Epithelial cell of prostate (primary cell): ENCODE data around the gene SEMA4A.
A peak's percentile ranks its signal among the peaks of the same experiment; 100 is the strongest.
"Not testable (repeated sequence)": the region's sequence is repeated elsewhere in the genome, so short reads cannot be mapped to it uniquely, and the experiment has no call there.

Experiments
- DNase-seq: peaks from one replicate; pipeline ENCODE4 v3.0.0-alpha.2; 2011; ENCODE audit warnings: low read depth, low spot score
- H3K27ac ChIP-seq: fragments of 450-650 bp; 2 replicates; pipeline ENCODE4 v1.5.1; 2017; ENCODE audit warnings: mild to moderate bottlenecking

The SEMA4A gene

GRCh38 chr1:156118177-156118868 lies 35.1 kb upstream of the SEMA4A start:
- no peak for DNase-seq
- H3K27ac ChIP-seq: peak overlapping the region; percentile 99

DNA sequence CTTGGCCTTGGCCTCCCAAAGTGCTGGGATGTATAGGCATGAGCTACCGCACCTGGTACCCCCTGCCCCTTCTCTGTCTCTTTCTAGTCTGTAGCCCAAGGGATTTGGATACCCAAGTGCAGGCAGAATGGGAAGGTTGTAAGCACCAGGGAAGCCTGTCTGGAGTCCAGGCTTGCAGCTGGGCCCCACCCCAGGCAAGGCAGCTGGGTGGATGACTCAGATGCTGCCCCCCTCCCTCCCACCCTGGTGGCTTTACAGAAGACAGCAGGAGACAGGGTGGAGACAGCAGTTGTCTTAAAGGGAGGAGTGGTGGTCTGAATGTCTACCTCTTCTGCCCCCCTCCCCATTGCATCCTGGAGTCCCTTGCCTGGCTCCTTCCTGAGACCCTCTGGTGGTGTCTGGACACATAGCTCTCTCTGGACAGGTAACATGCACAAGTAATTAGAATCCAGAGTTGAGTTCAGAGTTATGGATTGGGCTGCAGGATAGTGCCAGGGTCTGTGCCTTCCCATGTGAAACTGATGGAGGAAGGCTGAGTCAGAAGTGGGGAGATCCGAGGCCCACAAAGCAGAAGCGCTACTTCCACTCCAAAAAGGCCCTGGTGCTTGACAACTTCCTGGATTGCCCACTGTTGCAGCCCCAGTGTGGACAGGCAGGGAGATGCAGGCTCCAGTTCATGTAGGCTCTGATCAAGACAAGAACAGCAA lies 33.7 kb upstream of the SEMA4A start:
- no peak for DNase-seq
- peak overlapping the region; percentile 99 for H3K27ac ChIP-seq

DNA sequence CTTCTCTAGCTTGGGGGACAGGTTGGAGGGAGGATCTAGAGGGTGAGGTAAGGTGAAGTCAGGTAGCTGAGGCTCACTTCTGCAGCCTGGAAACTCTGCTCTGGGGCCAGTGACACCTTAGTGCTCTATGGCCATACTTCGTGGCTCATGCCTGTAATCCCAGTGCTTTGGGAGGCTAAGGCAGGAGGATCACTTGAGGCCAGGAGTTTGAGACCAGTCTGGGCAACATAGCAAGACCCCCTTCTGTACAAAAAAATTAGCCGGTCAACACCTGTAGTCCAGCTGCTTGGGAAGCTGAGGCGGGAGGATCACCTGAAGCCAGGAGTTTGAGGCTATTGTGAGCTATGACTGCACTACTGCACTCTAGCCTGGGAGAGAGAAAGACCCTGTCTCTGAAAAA lies 33.1 kb upstream of the SEMA4A start:
- H3K27ac ChIP-seq: peak overlapping the region; percentile 99
- no peak for DNase-seq

DNA sequence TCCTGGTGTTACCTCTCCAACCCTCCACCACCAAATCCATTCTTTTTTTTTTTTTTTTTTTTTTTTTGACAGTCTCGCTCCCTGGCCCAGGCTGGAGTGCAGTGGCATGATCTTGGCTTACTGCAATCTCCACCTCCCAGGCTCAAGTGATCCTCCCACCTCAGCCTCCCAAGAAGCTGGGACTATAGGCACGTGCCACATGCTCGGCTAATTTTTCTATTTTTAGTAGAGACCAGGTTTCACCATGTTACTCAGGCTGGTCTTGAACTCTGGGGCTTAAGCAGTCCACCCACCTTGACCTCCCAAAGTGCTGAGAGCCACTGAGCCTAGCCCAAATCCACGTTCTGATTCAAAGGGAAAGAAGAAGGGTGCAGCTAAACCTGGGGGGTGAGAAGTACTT lies 32.4 kb upstream of the SEMA4A start:
- not testable (repeated sequence) for DNase-seq

DNA sequence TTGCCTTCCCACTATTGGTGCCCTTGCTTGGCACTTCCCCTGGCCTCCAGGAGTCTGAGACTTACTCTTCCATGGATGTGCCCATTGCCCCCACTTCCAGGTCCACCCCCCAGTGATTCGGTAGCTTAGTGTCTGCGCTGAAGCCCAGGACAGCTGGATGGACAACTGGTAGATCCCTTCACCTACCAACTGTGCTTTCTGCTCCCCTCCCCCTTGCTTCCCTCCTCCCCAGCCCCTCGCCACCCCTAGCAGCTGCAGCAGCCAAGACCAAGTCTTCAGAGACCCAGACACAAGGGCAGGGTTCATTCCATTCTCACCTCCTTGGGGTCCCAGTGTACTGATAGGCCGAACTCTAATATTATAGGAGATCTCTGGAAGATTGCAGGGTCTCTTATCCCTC lies 31.9 kb upstream of the SEMA4A start:
- H3K27ac ChIP-seq: peak overlapping the region; percentile 99
- no peak for DNase-seq

More for the DNA sequence above, 32.4 kb upstream of the SEMA4A start:
- H3K27ac ChIP-seq: peak overlapping the region; percentile 99

DNA sequence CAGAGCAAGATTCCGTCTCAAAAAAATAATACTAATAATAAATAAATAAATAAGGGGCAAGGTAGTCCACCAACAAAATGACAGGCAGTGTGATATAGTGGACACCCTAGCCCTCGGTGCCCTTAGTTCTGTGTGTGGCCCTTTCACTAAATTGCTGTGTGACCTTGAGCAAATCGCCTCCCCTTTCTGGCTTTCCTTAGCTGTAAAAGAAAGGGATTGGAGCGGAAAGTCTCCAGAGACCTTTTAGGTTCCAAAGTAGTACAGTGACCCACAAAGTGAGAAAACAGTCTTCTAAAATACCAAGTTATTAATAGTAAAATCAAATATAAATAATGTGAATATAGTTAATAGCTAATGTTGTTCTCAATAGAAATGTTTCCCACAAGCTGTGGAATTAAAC lies 31.3 kb upstream of the SEMA4A start:
- DNase-seq: no peak
- peak overlapping the region; percentile 99 for H3K27ac ChIP-seq

- DNase-seq: no peak
- H3K27ac ChIP-seq: peak overlapping the region; percentile 99
Observed at GRCh38 chr1:156122519-156123355, 30.6 kb upstream of the SEMA4A start.

DNA sequence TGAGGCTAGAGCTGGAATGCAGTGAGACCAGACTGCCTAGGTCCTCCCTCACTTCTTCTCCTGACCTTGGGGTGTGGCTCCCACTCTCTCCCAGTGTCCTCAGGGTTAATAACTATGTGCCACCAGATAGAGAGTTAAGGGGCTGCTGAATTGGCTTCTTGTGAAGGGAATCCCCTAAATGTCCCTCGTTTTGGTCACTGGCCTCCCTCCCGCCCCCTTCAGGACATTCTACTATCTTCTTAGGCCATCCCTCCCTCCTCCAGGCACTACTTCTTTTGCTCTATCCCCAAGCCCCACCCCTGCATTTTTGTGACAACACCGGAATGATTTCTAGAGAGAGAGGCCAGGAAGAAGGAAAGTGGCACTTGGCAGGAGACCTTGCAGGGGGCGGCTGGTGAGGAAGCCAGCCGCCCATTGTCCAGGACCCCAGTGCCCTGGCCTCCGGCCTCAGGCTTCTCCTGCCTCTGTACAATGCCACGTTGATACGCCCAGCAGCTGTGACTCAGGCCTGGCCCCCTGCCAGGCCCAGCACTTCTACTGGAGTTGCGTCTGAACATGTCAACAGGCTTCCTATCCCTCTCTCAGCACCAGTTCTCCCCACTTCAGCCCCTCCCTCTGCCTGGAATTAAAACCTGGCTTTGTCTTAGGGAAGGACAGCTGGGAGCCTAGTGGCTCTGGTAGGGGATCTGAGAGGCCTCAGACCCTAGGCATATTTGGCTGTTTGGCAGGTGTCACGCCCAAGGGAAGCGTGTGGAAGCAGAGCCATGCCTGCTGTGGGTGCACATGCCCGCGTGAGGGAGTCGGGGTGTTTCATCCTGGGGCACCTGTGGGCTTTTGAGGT lies 29.8 kb upstream of the SEMA4A start:
- peak; percentile 90 for DNase-seq
- peak overlapping the region; percentile 99 for H3K27ac ChIP-seq

DNA sequence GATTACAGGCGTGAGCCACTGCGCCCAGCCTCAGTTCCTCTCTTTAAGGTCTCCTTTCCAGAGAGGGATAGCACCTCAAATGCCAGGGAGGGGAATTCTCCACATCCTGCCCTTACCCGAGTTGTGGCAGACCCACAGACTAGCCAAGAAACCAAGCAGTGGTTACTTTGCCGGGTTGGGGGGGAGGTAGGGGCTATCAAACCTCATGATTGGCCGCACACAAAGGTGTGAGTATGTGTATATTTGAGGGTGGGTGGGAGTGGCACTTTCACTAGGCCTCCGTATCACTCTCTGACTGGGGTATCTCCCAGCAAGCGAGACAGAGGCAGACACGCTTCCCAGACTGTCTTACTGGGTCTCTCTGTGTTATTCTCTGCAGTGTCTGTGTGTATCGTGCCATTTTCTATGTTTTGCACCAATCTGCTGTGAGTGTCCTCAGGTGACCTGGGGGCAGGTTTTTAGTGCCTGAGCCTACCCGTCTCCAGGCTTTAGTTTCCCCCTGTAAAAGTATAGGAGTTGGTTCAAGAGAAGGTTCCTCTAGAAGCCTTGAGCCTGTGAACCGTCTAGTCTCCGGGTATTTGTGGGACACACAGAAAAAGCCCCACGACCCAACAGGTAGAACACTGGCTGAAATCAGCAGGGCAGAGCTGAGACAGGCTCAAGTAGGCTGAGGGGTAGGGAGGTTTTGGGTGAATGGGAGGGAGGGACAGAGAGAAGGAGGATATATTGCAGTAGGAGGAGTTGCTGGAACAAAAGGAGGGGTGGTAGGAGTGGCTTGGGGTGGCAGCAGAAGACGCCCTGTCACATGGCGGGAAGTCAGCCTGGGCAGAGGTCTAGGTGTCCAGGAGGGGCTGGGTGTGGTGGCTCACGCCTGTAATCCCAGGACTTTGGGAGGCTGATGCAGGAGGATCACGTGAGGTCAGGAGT lies 28.6 kb upstream of the SEMA4A start:
- no peak for DNase-seq
- H3K27ac ChIP-seq: peak overlapping the region; percentile 99

GRCh38 chr1:156125544-156125943 lies 27.8 kb upstream of the SEMA4A start:
- DNase-seq: not testable (repeated sequence)
- peak overlapping the region; percentile 99 for H3K27ac ChIP-seq

DNA sequence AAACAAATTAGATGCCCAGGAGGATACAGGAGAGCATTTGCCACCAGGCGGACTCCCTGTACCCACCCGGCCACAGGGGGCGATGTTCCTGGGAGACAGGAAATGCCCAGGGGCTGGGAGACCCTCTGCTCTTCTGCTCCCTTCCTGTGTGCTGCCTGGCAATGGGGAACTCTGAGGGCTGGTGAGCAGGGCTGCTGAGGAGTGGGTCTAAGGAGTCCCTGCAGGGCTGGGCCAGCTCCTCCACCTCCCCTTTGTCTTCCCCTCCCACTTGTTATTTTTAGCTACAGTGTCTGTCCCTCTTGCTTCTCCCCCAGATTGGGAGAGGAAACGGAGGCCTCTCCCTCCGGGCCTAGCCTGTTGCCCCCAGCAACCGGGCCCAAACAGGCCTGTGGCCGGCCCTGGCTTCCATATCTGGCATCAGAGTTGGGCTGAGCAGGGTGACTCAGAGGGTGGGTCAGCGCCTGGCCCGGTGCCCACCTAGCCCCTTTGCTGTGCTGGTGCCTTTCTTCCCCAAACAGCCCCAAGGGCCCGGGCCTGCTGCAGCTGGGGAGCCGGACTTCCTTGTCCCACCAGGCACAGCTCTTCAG lies 27.2 kb upstream of the SEMA4A start:
- DNase-seq: peak; percentile 54
- H3K27ac ChIP-seq: peak overlapping the region; percentile 99

- no peak for DNase-seq
- H3K27ac ChIP-seq: peak overlapping the region; percentile 99
Observed at GRCh38 chr1:156126630-156127534, 26.5 kb upstream of the SEMA4A start.

DNA sequence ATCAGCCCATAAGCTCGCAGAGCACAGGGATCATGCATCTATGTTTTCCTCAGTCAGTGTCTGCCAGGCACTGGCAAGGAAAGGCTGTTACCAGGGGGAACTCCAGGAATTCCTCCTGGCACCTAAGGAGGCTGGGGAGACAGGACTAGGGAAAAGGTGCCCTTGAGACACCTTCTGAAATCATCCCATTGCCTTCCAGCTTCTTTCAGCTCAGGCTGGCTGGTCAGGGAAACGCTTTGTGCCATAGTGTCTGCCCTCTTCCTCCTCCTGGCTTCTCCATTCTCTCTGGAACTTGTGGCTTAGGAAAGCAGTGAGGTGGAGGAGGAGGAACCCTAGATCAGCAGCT lies 25.1 kb upstream of the SEMA4A start:
- peak overlapping the region; percentile 99 for H3K27ac ChIP-seq

DNA sequence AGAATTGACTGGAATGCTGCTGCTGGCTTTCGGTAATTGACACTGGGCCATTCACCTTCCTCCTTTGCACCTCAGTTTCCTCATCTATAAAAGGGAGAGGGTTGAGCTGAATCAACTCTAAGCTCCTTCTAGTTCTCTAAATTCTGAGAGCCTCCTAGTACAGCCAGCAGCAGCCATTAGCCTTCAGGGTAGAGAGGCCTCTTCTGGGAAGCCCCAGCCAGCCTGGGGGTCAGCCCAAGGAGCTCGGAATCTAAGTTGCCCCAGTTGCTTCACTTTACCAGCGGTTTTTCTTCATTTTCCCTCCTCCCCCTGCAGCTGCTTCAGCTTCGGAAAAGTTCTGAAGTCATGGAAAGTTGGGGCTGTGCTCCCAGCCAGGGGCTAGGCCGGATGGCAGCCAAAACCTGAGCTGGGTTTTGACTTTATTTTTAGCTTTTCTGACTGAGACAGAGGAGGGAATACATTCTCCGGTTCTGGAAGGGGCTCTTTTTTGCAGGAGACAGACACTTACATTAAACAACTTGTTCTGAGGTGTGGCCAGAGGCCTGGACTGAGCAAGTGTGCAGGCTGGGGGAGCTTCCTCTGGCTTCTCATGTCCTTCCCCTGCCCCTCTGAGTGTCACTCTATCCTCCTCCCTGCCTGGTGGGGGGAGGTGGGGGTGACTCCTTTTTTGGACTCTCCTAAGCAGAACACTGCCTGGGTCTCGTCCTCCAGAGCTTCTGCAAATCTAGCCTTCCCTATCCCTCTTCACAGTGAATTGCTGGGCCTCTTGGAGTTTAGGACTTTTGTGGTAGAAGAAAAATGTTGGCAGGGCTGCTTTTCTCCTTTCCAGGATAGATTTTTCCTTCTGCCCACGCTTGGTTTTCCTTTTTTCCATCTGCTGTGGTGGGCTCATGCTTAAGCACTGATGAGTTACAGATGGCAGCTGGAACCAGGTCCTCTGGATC lies 24.5 kb upstream of the SEMA4A start:
- H3K27ac ChIP-seq: peak overlapping the region; percentile 99
- no peak for DNase-seq

More for the DNA sequence above, 25.1 kb upstream of the SEMA4A start:
- no peak for DNase-seq

DNA sequence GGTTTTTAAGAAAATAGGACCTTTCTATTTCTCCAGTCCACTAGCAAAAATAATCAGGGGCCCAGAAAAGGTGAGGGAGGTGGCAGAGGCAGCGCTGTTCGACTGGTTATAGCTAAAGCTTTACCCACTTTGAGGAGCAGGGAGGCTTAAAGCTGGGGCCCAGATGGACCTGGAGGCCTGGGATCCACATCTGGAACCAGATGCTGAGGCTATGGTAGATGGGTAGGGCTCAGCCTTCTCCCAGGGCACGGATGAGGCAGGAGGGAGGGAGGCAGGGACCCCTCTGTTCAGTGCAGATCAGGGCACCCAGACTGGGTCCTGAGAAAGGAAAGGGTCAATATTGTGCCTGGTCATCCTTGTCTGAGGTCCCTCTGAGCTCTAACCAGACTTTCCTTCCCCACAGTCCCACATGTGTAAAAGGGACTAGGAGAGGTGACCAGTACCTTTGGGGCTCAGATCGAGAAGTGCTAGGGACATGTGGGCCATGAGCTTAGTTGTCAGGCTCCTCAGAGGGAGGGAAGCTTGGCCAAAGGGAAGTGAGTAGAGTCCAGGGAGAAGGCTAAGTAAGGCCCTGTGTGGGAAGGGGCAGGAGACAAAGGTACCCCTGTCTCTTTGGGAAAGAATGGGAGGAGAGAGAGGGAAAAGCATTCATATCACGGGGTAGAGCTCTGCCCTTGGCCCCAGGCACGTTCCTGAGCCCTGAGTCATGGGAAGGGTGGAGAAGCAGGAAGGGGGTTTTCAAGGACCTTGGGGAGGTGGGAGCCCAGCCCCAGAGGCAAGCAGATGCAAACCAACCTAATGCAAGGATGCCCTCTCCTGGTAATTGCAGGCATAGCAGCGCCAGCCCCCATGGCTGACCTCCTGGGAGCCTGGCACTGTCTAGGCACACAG lies 23.5 kb upstream of the SEMA4A start:
- DNase-seq: no peak
- H3K27ac ChIP-seq: peak overlapping the region; percentile 99

GRCh38 chr1:156130578-156130942 lies 22.8 kb upstream of the SEMA4A start:
- DNase-seq: no peak
- peak overlapping the region; percentile 99 for H3K27ac ChIP-seq
